ENCODE measurements around the gene ELMO1. TPM values are rescaled to one million over a fixed set of nuclear protein-coding genes. Genes with fewer than 3 reads are reported as not detected.

Gene ELMO1
- total RNA-seq, 4 donors from 2014 or later, result 24.6 to 120 (median 71.9) TPM

- Histone ChIP-seq H3K4me1 (no peaks in the 10 kb centered on the region), H3K36me3 (no peaks in the 10 kb centered on the region), H3K9me3 (no peaks in the 10 kb centered on the region), H3K27me3 (no peaks in the 10 kb centered on the region), H3K27ac (no peak overlapping the region), H3K4me3 (no peak overlapping the region)
- DNase-seq, result no peak
- WGBS, 2 donors (ENCODE audit: low coverage in 1 of 2), result 67 to 72% methylated on average over 1 of the region's 1 CpG
- TF ChIP-seq POLR2AphosphoS5 (IDR thresholded peaks at IDR 0.05) (no peak), EP300 (IDR thresholded peaks at IDR 0.05; ENCODE audit: low read depth) (no peak), POLR2A (IDR thresholded peaks at IDR 0.05) (no peak)
- in situ Hi-C loops (cut with MboI; ENCODE audit: low pct_ligation_motif_present in 1 of 4, low pct_unique_long_range_greater_than_20kb in 1 of 4, low sequenced_read_pairs in 3 of 4), result no loop called here
- intact Hi-C loops (cut with DNase I; ENCODE audit: low total_unique reads), result no loop called here
Measured at GRCh38 chr7:36889182-36889581, 559.5 kb downstream of the ELMO1 start.

- in situ Hi-C loops (cut with MboI; ENCODE audit: low pct_ligation_motif_present in 1 of 4, low pct_unique_long_range_greater_than_20kb in 1 of 4, low sequenced_read_pairs in 3 of 4) (no loop called here), intact Hi-C loops (cut with DNase I; ENCODE audit: low total_unique reads) (no loop called here)
- TF ChIP-seq EP300 (IDR thresholded peaks at IDR 0.05; ENCODE audit: low read depth) (no peak), POLR2A (IDR thresholded peaks at IDR 0.05) (no peak), POLR2AphosphoS5 (IDR thresholded peaks at IDR 0.05) (no peak)
- TF ChIP-seq, protein P1, sequence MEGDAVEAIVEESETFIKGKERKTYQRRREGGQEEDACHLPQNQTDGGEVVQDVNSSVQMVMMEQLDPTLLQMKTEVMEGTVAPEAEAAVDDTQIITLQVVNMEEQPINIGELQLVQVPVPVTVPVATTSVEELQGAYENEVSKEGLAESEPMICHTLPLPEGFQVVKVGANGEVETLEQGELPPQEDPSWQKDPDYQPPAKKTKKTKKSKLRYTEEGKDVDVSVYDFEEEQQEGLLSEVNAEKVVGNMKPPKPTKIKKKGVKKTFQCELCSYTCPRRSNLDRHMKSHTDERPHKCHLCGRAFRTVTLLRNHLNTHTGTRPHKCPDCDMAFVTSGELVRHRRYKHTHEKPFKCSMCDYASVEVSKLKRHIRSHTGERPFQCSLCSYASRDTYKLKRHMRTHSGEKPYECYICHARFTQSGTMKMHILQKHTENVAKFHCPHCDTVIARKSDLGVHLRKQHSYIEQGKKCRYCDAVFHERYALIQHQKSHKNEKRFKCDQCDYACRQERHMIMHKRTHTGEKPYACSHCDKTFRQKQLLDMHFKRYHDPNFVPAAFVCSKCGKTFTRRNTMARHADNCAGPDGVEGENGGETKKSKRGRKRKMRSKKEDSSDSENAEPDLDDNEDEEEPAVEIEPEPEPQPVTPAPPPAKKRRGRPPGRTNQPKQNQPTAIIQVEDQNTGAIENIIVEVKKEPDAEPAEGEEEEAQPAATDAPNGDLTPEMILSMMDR (IDR thresholded peaks at IDR 0.05), result no peak
- Histone ChIP-seq H3K27ac (no peak overlapping the region), H3K27me3 (no peaks in the 10 kb centered on the region), H3K9me3 (no peaks in the 10 kb centered on the region), H3K4me3 (no peak overlapping the region), H3K36me3 (no peaks in the 10 kb centered on the region), H3K4me1 (no peaks in the 10 kb centered on the region)
- DNase-seq, result no peak
- 81 to 86% methylated on average over 2 of the region's 2 CpGs for WGBS, 2 donors (ENCODE audit: low coverage in 1 of 2)
Measured at GRCh38 chr7:36887969-36888368, 560.7 kb downstream of the ELMO1 start.

- in situ Hi-C loops (cut with MboI; ENCODE audit: low pct_ligation_motif_present in 1 of 4, low pct_unique_long_range_greater_than_20kb in 1 of 4, low sequenced_read_pairs in 3 of 4), result no loop called here
- 54 to 82% methylated on average over 2 to 9 of the region's 9 CpGs for WGBS, 2 donors (ENCODE audit: low coverage in 1 of 2)
- Histone ChIP-seq H3K27me3 (no peaks in the 10 kb centered on the region), H3K36me3 (no peaks in the 10 kb centered on the region), H3K9me3 (no peaks in the 10 kb centered on the region), H3K4me3 (no peak overlapping the region), H3K4me1 (no peaks in the 10 kb centered on the region), H3K27ac (no peak overlapping the region)
- no peak for DNase-seq
- intact Hi-C loops (cut with DNase I; ENCODE audit: low total_unique reads), result no loop called here
- no peak for TF ChIP-seq POLR2A (IDR thresholded peaks at IDR 0.05)
- TF ChIP-seq, protein P1 (IDR thresholded peaks at IDR 0.05), result no peak
- no peak for TF ChIP-seq POLR2AphosphoS5 (IDR thresholded peaks at IDR 0.05)
- TF ChIP-seq EP300 (IDR thresholded peaks at IDR 0.05; ENCODE audit: low read depth), result no peak
Measured at GRCh38 chr7:36887233-36887632, 561.4 kb downstream of the ELMO1 start.

- TF ChIP-seq POLR2A (IDR thresholded peaks at IDR 0.05) (no peak), EP300 (IDR thresholded peaks at IDR 0.05; ENCODE audit: low read depth) (no peak), POLR2AphosphoS5 (IDR thresholded peaks at IDR 0.05) (no peak)
- TF ChIP-seq, protein P1 (IDR thresholded peaks at IDR 0.05), result no peak
- Histone ChIP-seq H3K4me1 (no peaks in the 10 kb centered on the region), H3K27me3 (no peaks in the 10 kb centered on the region)
Measured at GRCh38 chr7:36884910-36885309, 563.8 kb downstream of the ELMO1 start.

DNA sequence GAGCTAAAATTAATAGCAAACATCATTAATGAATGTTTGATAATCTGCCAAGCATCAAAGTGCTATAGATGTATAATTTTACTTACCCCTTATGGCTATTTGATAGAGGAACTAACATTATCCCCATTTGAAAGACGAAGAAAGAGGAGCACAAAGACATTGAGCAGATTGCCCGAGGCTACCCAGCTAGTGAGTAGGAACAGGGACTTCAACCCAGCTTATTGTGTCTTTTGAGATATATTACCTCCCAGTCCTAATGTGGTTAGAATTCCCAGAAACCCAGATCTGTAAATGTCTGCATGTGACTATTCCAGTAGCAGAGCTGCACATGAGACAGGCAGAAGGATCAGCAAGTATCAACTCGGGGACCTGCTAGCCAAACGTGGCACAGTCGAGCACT, 564.3 kb downstream of the ELMO1 start:
- Histone ChIP-seq H3K36me3 (no peaks in the 10 kb centered on the region), H3K27ac (no peak overlapping the region), H3K4me1 (no peaks in the 10 kb centered on the region), H3K9me3 (no peaks in the 10 kb centered on the region), H3K4me3 (no peak overlapping the region), H3K27me3 (no peaks in the 10 kb centered on the region)
- intact Hi-C loops (cut with DNase I; ENCODE audit: low total_unique reads), result no loop called here
- TF ChIP-seq POLR2A (IDR thresholded peaks at IDR 0.05) (no peak), EP300 (IDR thresholded peaks at IDR 0.05; ENCODE audit: low read depth) (no peak), POLR2AphosphoS5 (IDR thresholded peaks at IDR 0.05) (no peak)
- TF ChIP-seq, protein P1 (IDR thresholded peaks at IDR 0.05), result no peak
- WGBS, 2 donors (ENCODE audit: low coverage in 1 of 2), result 76 to 87% methylated on average over 4 to 5 of the region's 5 CpGs
- in situ Hi-C loops (cut with MboI; ENCODE audit: low pct_ligation_motif_present in 1 of 4, low pct_unique_long_range_greater_than_20kb in 1 of 4, low sequenced_read_pairs in 3 of 4), result no loop called here
- DNase-seq, result no peak

More at GRCh38 chr7:36884910-36885309, 563.8 kb downstream of the ELMO1 start:
- H3K9me3 ChIP-seq, result no peaks in the 10 kb centered on the region
- no peaks in the 10 kb centered on the region for H3K36me3 ChIP-seq
- in situ Hi-C loops (cut with MboI; ENCODE audit: low pct_ligation_motif_present in 1 of 4, low pct_unique_long_range_greater_than_20kb in 1 of 4, low sequenced_read_pairs in 3 of 4), result no loop called here
- H3K27ac ChIP-seq, result no peak overlapping the region
- 91 to 94% methylated on average over 5 of the region's 5 CpGs for WGBS, 2 donors (ENCODE audit: low coverage in 1 of 2)
- DNase-seq, result no peak
- H3K4me3 ChIP-seq, result no peak overlapping the region
- intact Hi-C loops (cut with DNase I; ENCODE audit: low total_unique reads), result no loop called here

All from transverse colon (tissue), 4 donors.